DND-41 (cell line): Measurements from ENCODE around the gene FGFBP2.

ENCODE experiments used
- EZH2 ChIP-seq: IDR thresholded peaks from 3 replicates; pipeline ENCODE4 v1.6.1; 2012; ENCODE audit warnings: borderline replicate concordance, low read depth, mild to moderate bottlenecking, moderate library complexity, low read length, inconsistent platforms; ENCODE audit not compliant: severe bottlenecking
- TF ChIP-seq, protein P1 (sequence below): IDR thresholded peaks from 2 replicates; pipeline ENCODE4 v1.5.1; 2012; ENCODE audit warnings: borderline replicate concordance, low read length, moderate library complexity, mild to moderate bottlenecking; ENCODE audit not compliant: poor library complexity, severe bottlenecking; ENCODE audit errors: extremely low read depth

- TF ChIP-seq, protein P1, sequence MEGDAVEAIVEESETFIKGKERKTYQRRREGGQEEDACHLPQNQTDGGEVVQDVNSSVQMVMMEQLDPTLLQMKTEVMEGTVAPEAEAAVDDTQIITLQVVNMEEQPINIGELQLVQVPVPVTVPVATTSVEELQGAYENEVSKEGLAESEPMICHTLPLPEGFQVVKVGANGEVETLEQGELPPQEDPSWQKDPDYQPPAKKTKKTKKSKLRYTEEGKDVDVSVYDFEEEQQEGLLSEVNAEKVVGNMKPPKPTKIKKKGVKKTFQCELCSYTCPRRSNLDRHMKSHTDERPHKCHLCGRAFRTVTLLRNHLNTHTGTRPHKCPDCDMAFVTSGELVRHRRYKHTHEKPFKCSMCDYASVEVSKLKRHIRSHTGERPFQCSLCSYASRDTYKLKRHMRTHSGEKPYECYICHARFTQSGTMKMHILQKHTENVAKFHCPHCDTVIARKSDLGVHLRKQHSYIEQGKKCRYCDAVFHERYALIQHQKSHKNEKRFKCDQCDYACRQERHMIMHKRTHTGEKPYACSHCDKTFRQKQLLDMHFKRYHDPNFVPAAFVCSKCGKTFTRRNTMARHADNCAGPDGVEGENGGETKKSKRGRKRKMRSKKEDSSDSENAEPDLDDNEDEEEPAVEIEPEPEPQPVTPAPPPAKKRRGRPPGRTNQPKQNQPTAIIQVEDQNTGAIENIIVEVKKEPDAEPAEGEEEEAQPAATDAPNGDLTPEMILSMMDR, result no peak
- TF ChIP-seq EZH2, result no peak
Observed at GRCh38 chr4:15982842-15983524, 20.0 kb upstream of the FGFBP2 start.
